GM18909 (cell line): ENCODE measurements around the gene MAPK10.
A peak's percentile ranks its signal among the peaks of the same experiment; 100 is the strongest.
"Not testable (repeated sequence)": the region's sequence is repeated elsewhere in the genome, so short reads cannot be mapped to it uniquely, and the experiment has no call there.

ENCODE experiments used
- ATAC-seq: cut with Tn5 transposase; IDR thresholded peaks from one replicate; pipeline ENCODE4 v1.9.1; 2021; ENCODE audit warnings: mild to moderate bottlenecking; ENCODE audit not compliant: unreplicated experiment, poor library complexity

Gene MAPK10

GRCh38 chr4:86007042-86007441 is 352.8 kb downstream of the MAPK10 start:
- ATAC-seq = no peak

- ATAC-seq = no peak
Observed at GRCh38 chr4:86006057-86006456, 353.8 kb downstream of the MAPK10 start.

- no peak for ATAC-seq
Observed at GRCh38 chr4:86004030-86004429, 355.8 kb downstream of the MAPK10 start.

- ATAC-seq = no peak
Observed at GRCh38 chr4:86001591-86001990, 358.3 kb downstream of the MAPK10 start.

- peak; percentile 72 for ATAC-seq
Observed at GRCh38 chr4:85995361-85995760, 364.5 kb downstream of the MAPK10 start.

- ATAC-seq = no peak
Observed at GRCh38 chr4:85994576-85994975, 365.3 kb downstream of the MAPK10 start.

- ATAC-seq = no peak
Observed at GRCh38 chr4:85993641-85994040, 366.2 kb downstream of the MAPK10 start.

GRCh38 chr4:85986266-85986665 is 373.6 kb downstream of the MAPK10 start:
- ATAC-seq = no peak

GRCh38 chr4:85979276-85979675 is 380.6 kb downstream of the MAPK10 start:
- peak; percentile 96 for ATAC-seq

- ATAC-seq = no peak
Observed at GRCh38 chr4:85970535-85970934, 389.3 kb downstream of the MAPK10 start.

- ATAC-seq = peak; percentile 72
Observed at GRCh38 chr4:85968945-85969819, 390.7 kb downstream of the MAPK10 start.

GRCh38 chr4:85967872-85968271 is 392.0 kb downstream of the MAPK10 start:
- no peak for ATAC-seq

- ATAC-seq = no peak
Observed at GRCh38 chr4:85966373-85966772, 393.5 kb downstream of the MAPK10 start.

GRCh38 chr4:85965529-85965928 is 394.3 kb downstream of the MAPK10 start:
- ATAC-seq = no peak

- ATAC-seq = not testable (repeated sequence)
Observed at GRCh38 chr4:85965017-85965416, 394.8 kb downstream of the MAPK10 start.

GRCh38 chr4:85964298-85964697 is 395.6 kb downstream of the MAPK10 start:
- ATAC-seq = no peak

GRCh38 chr4:85963231-85963630 is 396.6 kb downstream of the MAPK10 start:
- no peak for ATAC-seq

- ATAC-seq = no peak
Observed at GRCh38 chr4:85961887-85962286, 398.0 kb downstream of the MAPK10 start.

- ATAC-seq = no peak
Observed at GRCh38 chr4:85956293-85956945, 403.4 kb downstream of the MAPK10 start.

- no peak for ATAC-seq
Observed at GRCh38 chr4:85955620-85956292, 404.1 kb downstream of the MAPK10 start.

- no peak for ATAC-seq
Observed at GRCh38 chr4:85953651-85954018, 406.2 kb downstream of the MAPK10 start.
